ENCODE measurements around the gene FREM1. TPM values are rescaled to one million over a fixed set of nuclear protein-coding genes. Genes with fewer than 3 reads are reported as not detected.

The FREM1 gene
- total and polyA plus RNA-seq, 2 of the 13 experiments (the other 11 are each of a cell fraction or from before 2014, with no cell fraction given), result 64.3 to 202 TPM

GRCh38 chr9:14797435-14797834, 112.8 kb downstream of the FREM1 start (continued):
- TF ChIP-seq CERS6 (CRISPR knock-in tag; IDR thresholded peaks at IDR 0.05) (no peak), ZNF136 (CRISPR knock-in tag; IDR thresholded peaks at IDR 0.05; ENCODE audit: low read depth) (no peak)

GRCh38 chr9:14793389-14793788, 116.8 kb downstream of the FREM1 start:
- in situ Hi-C loops (cut with HindIII; ENCODE audit: extremely low pct_ligation_motif_present, low pct_unique_long_range_greater_than_20kb) (no loop called here), intact Hi-C loops (cut with micrococcal nuclease; ENCODE audit: unreplicated experiment) (no loop called here)
- peak; percentile 33 for ATAC-seq
- Histone ChIP-seq H3K4me3 (replicated peaks in 1 of 3; ENCODE audit: insufficient read depth in 1 of 3, low read depth in 2 of 3, low read length in 3 of 3) (no peak overlapping the region), H3K9me3 (ENCODE audit: low read length) (no peaks in the 10 kb centered on the region), H4K20me1 (ENCODE audit: insufficient read depth, low read length) (0 out of 2 replicates have a peak, but pooled peaks cover 6% of the 10 kb centered on the region), H3K27me3 (ENCODE audit: control insufficient read depth in 1 of 2, insufficient read depth in 2 of 2, low read length in 2 of 2) (no peaks in the 10 kb centered on the region), H3K79me2 (ENCODE audit: insufficient read depth, low read length) (no peaks in the 10 kb centered on the region), H3K4me1 (ENCODE audit: insufficient read depth, low read length) (0 out of 2 replicates have a peak, but pooled peaks cover 10% of the 10 kb centered on the region), H3K27ac (ENCODE audit: extremely low read length, insufficient read depth, low read length) (no peak overlapping the region), H3K36me3 (replicated peaks in 1 of 2; ENCODE audit: control insufficient read depth in 1 of 2, insufficient read depth in 2 of 2, low read length in 2 of 2) (peaks cover 16 to 90% of the 10 kb centered on the region in 2 experiments), H3K9ac (ENCODE audit: insufficient read depth, low read depth, low read length) (no peak overlapping the region), H3K4me2 (ENCODE audit: low read depth, low read length) (no peak overlapping the region), H2AFZ (ENCODE audit: low read length) (no peak overlapping the region)
- no peak for TF ChIP-seq CEBPB (IDR thresholded peaks at IDR 0.05; ENCODE audit: borderline replicate concordance, low read depth, low read length)
- peak; percentile 57 for TF ChIP-seq POLR2G (IDR thresholded peaks at IDR 0.05; ENCODE audit: low read depth, low read length)
- TF ChIP-seq RBM22 (optimal IDR thresholded peaks at IDR 0.05; ENCODE audit: low read length), result peak; percentile 93
- TF ChIP-seq POLR2AphosphoS5 (IDR thresholded peaks at IDR 0.05; ENCODE audit: low read depth, low read length), result peak; percentile 9; the same call in 1 of the 2 replicates
- POLR2A ChIA-PET, result no interaction called here
- WGBS (ENCODE audit: low lambda C conversion rate), result 100% methylated on average over 2 of the region's 2 CpGs
- BruUV-seq (replicated peaks), result no TSS peak
- FAIRE-seq, result no peak
- CTCF ChIA-PET (ENCODE audit: low intra/inter-chr PET ratio, low total read pairs), result no interaction called here
- no peak for DNase-seq (ENCODE audit: low spot score)

DNA sequence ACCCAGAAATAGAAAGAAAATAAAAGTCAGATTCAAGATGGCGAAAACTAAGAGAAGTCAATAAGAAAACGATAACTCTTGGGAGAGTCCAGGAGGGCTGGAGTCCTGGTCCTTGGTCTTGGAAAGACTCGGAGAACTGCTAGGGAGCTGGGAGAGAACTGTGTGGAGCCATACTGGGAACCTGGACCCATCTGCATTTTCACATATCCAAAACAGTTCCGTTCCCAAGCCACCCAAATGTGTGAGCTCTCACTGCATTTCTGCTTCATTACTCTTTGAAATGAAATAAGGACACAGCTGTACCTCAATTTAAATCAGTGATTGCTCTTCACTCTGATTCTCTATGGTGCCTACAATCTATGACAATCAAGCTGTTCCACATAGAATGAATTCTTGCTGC, 119.6 kb downstream of the FREM1 start:
- H3K4me2 ChIP-seq (ENCODE audit: low read depth, low read length), result no peak overlapping the region
- no peaks in the 10 kb centered on the region for H4K20me1 ChIP-seq (ENCODE audit: insufficient read depth, low read length)
- H3K27ac ChIP-seq (ENCODE audit: extremely low read length, insufficient read depth, low read length), result no peak overlapping the region
- no peaks in the 10 kb centered on the region for H3K9me3 ChIP-seq (ENCODE audit: low read length)
- H3K9ac ChIP-seq (ENCODE audit: insufficient read depth, low read depth, low read length), result no peak overlapping the region
- H2AFZ ChIP-seq (ENCODE audit: low read length), result no peak overlapping the region
- POLR2A ChIA-PET, result no interaction called here
- CTCF ChIA-PET (ENCODE audit: low intra/inter-chr PET ratio, low total read pairs), result no interaction called here
- ATAC-seq (no peak), DNase-seq (ENCODE audit: low spot score) (no peak), FAIRE-seq (no peak)
- no peaks in the 10 kb centered on the region for H3K79me2 ChIP-seq (ENCODE audit: insufficient read depth, low read length)
- no TSS peak for BruUV-seq (replicated peaks)
- in situ Hi-C loops (cut with HindIII; ENCODE audit: extremely low pct_ligation_motif_present, low pct_unique_long_range_greater_than_20kb) (no loop called here), intact Hi-C loops (cut with micrococcal nuclease; ENCODE audit: unreplicated experiment) (no loop called here)
- H3K27me3 ChIP-seq (ENCODE audit: control insufficient read depth in 1 of 2, insufficient read depth in 2 of 2, low read length in 2 of 2), result no peaks in the 10 kb centered on the region
- H3K4me3 ChIP-seq (replicated peaks in 1 of 3; ENCODE audit: insufficient read depth in 1 of 3, low read depth in 2 of 3, low read length in 3 of 3), result no peak overlapping the region
- 0 out of 2 replicates have a peak, but pooled peaks cover 10% of the 10 kb centered on the region for H3K4me1 ChIP-seq (ENCODE audit: insufficient read depth, low read length)
- peaks cover 17 to 92% of the 10 kb centered on the region in 2 experiments for H3K36me3 ChIP-seq (replicated peaks in 1 of 2; ENCODE audit: control insufficient read depth in 1 of 2, insufficient read depth in 2 of 2, low read length in 2 of 2)
- 86% methylated on average over 4 of the region's 4 CpGs for WGBS (ENCODE audit: low lambda C conversion rate)
- no peak for TF ChIP-seq ZSCAN20 (CRISPR knock-in tag; IDR thresholded peaks at IDR 0.05; ENCODE audit: borderline replicate concordance)
- no peak for TF ChIP-seq PRMT3 (CRISPR knock-in tag; IDR thresholded peaks at IDR 0.05; ENCODE audit: borderline replicate concordance, low read depth)
- TF ChIP-seq ZNF580 (CRISPR knock-in tag; IDR thresholded peaks at IDR 0.05; ENCODE audit: borderline replicate concordance, low read depth), result no peak
- no peak for TF ChIP-seq HIC2 (CRISPR knock-in tag; IDR thresholded peaks at IDR 0.05; ENCODE audit: low read depth)
- TF ChIP-seq RFXANK (CRISPR knock-in tag; IDR thresholded peaks at IDR 0.05), result no peak
- TF ChIP-seq REL (CRISPR knock-in tag; conservative IDR thresholded peaks at IDR 0.05), result no peak
- no peak for TF ChIP-seq TEAD3 (CRISPR knock-in tag; optimal IDR thresholded peaks at IDR 0.05; ENCODE audit: borderline replicate concordance)
- no peak for TF ChIP-seq ZNF3 (CRISPR knock-in tag; IDR thresholded peaks at IDR 0.05)
- TF ChIP-seq LCORL (IDR thresholded peaks at IDR 0.05), result no peak
- TF ChIP-seq LCORL (CRISPR knock-in tag; IDR thresholded peaks at IDR 0.05), result no peak
- no peak for TF ChIP-seq ELF4 (CRISPR knock-in tag; IDR thresholded peaks at IDR 0.05; ENCODE audit: borderline replicate concordance)
